ENCODE data around the gene KLHL41.
A peak's percentile ranks its signal among the peaks of the same experiment; 100 is the strongest.
"Not testable (repeated sequence)": the region's sequence is repeated elsewhere in the genome, so short reads cannot be mapped to it uniquely, and the experiment has no call there.

Gene KLHL41

DNA sequence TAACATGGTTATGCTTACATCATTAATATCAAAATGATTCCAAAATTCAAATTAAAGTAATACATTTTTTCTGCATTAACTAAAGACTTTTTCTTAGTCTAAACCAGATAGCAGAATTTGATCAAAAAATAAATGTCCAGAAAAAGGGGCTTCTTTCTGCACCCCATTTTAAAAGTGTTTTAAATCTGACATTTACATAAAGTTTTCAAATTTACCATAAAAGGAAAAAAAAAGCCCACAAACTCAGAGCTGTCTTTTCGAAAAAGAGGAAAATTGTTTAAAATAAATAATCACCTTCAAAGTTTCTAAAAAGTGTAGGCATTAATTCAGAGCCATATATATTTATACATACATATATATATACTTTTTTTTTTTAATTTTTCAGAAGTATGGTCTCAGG, 62.7 kb downstream of the KLHL41 start:
- Histone ChIP-seq H3K4me1 (ENCODE audit: insufficient read depth, poor library complexity, severe bottlenecking) (peaks cover 27% of the 10 kb centered on the region), H3K27me3 (ENCODE audit: insufficient read depth, poor library complexity, severe bottlenecking) (no peaks in the 10 kb centered on the region), H3K36me3 (ENCODE audit: low read depth) (peaks cover 36% of the 10 kb centered on the region), H3K4me3 (ENCODE audit: severe bottlenecking) (peak overlapping the region; percentile 55), H3K9me3 (ENCODE audit: severe bottlenecking) (no peaks in the 10 kb centered on the region), H3K27ac (ENCODE audit: poor library complexity, severe bottlenecking) (no peak overlapping the region)
- DNase-seq (ENCODE audit: low spot score) (no peak), ATAC-seq (ENCODE audit: low read depth) (no peak)
- TF ChIP-seq, protein P1, sequence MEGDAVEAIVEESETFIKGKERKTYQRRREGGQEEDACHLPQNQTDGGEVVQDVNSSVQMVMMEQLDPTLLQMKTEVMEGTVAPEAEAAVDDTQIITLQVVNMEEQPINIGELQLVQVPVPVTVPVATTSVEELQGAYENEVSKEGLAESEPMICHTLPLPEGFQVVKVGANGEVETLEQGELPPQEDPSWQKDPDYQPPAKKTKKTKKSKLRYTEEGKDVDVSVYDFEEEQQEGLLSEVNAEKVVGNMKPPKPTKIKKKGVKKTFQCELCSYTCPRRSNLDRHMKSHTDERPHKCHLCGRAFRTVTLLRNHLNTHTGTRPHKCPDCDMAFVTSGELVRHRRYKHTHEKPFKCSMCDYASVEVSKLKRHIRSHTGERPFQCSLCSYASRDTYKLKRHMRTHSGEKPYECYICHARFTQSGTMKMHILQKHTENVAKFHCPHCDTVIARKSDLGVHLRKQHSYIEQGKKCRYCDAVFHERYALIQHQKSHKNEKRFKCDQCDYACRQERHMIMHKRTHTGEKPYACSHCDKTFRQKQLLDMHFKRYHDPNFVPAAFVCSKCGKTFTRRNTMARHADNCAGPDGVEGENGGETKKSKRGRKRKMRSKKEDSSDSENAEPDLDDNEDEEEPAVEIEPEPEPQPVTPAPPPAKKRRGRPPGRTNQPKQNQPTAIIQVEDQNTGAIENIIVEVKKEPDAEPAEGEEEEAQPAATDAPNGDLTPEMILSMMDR (IDR thresholded peaks at IDR 0.05; ENCODE audit: poor library complexity, severe bottlenecking), result no peak

- Histone ChIP-seq H3K27me3 (ENCODE audit: insufficient read depth, poor library complexity, severe bottlenecking) (no peaks in the 10 kb centered on the region), H3K27ac (ENCODE audit: poor library complexity, severe bottlenecking) (no peak overlapping the region)
Measured at GRCh38 chr2:169572821-169573159, 63.3 kb downstream of the KLHL41 start.

GRCh38 chr2:169573160-169573973, 63.9 kb downstream of the KLHL41 start, which contains the start of gene FASTKD1:
TSS of gene FASTKD1 (minus strand) at chr2:169573865. CDS start at chr2:169572029, 1,836 bp downstream.
- Histone ChIP-seq H3K4me3 (ENCODE audit: severe bottlenecking) (peak within 1 kb of the TSS; percentile 55), H3K27ac (ENCODE audit: poor library complexity, severe bottlenecking) (peak within 1 kb of the TSS; percentile 46), H3K27me3 (ENCODE audit: insufficient read depth, poor library complexity, severe bottlenecking) (no peaks in the 10 kb centered on the region), H3K4me1 (ENCODE audit: insufficient read depth, poor library complexity, severe bottlenecking) (peaks cover 27% of the 10 kb centered on the region), H3K9me3 (ENCODE audit: severe bottlenecking) (no peaks in the 10 kb centered on the region), H3K36me3 (ENCODE audit: low read depth) (peaks cover 28% of the 10 kb centered on the region)
- DNase-seq (ENCODE audit: low spot score), result peak; percentile 89
- TF ChIP-seq, protein P1 (IDR thresholded peaks at IDR 0.05; ENCODE audit: poor library complexity, severe bottlenecking), result no peak
- ATAC-seq (ENCODE audit: low read depth), result peak; percentile 99

More at GRCh38 chr2:169572821-169573159, 63.3 kb downstream of the KLHL41 start:
- Histone ChIP-seq H3K9me3 (ENCODE audit: severe bottlenecking) (no peaks in the 10 kb centered on the region), H3K4me1 (ENCODE audit: insufficient read depth, poor library complexity, severe bottlenecking) (peaks cover 27% of the 10 kb centered on the region), H3K36me3 (ENCODE audit: low read depth) (peaks cover 33% of the 10 kb centered on the region), H3K4me3 (ENCODE audit: severe bottlenecking) (peak overlapping the region; percentile 55)
- ATAC-seq (ENCODE audit: low read depth) (no peak), DNase-seq (ENCODE audit: low spot score) (no peak)
- TF ChIP-seq, protein P1 (IDR thresholded peaks at IDR 0.05; ENCODE audit: poor library complexity, severe bottlenecking), result no peak

DNA sequence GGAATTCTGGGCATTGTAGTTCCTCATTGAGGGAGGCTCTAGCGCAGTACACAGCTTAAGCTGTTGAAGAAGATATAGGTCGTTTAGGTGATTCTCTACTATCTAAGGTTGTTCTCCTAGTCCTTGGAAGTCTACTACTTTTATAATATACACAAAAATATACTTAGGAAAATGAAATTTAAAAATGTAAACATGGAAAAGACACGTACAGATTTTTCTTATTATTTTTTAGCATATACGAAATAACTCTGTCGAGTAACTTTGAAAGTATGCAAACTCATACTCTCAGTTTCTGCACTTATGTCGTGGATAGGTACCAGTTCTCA, 64.4 kb downstream of the KLHL41 start:
- H3K27ac ChIP-seq (ENCODE audit: poor library complexity, severe bottlenecking), result no peak overlapping the region
- no peak for DNase-seq (ENCODE audit: low spot score)

GRCh38 chr2:169574539-169574938, 65.0 kb downstream of the KLHL41 start:
- H3K27me3 ChIP-seq (ENCODE audit: insufficient read depth, poor library complexity, severe bottlenecking); H3K4me3 ChIP-seq (ENCODE audit: severe bottlenecking); H3K9me3 ChIP-seq (ENCODE audit: severe bottlenecking); ATAC-seq (ENCODE audit: low read depth); DNase-seq (ENCODE audit: low spot score); H3K27ac ChIP-seq (ENCODE audit: poor library complexity, severe bottlenecking): not testable (repeated sequence)
- H3K4me1 ChIP-seq (ENCODE audit: insufficient read depth, poor library complexity, severe bottlenecking), result peaks cover 27% of the 10 kb centered on the region
- peaks cover 24% of the 10 kb centered on the region for H3K36me3 ChIP-seq (ENCODE audit: low read depth)

More for the DNA sequence above, 64.4 kb downstream of the KLHL41 start:
- Histone ChIP-seq H3K27me3 (ENCODE audit: insufficient read depth, poor library complexity, severe bottlenecking) (no peaks in the 10 kb centered on the region), H3K36me3 (ENCODE audit: low read depth) (peaks cover 28% of the 10 kb centered on the region), H3K4me3 (ENCODE audit: severe bottlenecking) (peak overlapping the region; percentile 55), H3K4me1 (ENCODE audit: insufficient read depth, poor library complexity, severe bottlenecking) (peaks cover 27% of the 10 kb centered on the region), H3K9me3 (ENCODE audit: severe bottlenecking) (no peaks in the 10 kb centered on the region)
- TF ChIP-seq, protein P1 (IDR thresholded peaks at IDR 0.05; ENCODE audit: poor library complexity, severe bottlenecking), result no peak
- no peak for ATAC-seq (ENCODE audit: low read depth)

- H3K27ac ChIP-seq (ENCODE audit: poor library complexity, severe bottlenecking); H3K27me3 ChIP-seq (ENCODE audit: insufficient read depth, poor library complexity, severe bottlenecking); ATAC-seq (ENCODE audit: low read depth); H3K4me3 ChIP-seq (ENCODE audit: severe bottlenecking); H3K9me3 ChIP-seq (ENCODE audit: severe bottlenecking); DNase-seq (ENCODE audit: low spot score): not testable (repeated sequence)
- H3K4me1 ChIP-seq (ENCODE audit: insufficient read depth, poor library complexity, severe bottlenecking), result peaks cover 24% of the 10 kb centered on the region
- H3K36me3 ChIP-seq (ENCODE audit: low read depth), result peaks cover 17% of the 10 kb centered on the region
Measured at GRCh38 chr2:169575264-169575663, 65.8 kb downstream of the KLHL41 start.

All from RWPE2 (cell line).